ENCODE data around the gene MCAT. TPM values are rescaled to one million over a fixed set of nuclear protein-coding genes. Genes with fewer than 3 reads are reported as not detected.

MCAT gene
- total and polyA plus RNA-seq, 2 donors (not counting 3 experiments of a cell fraction or from before 2014, with no cell fraction given), result 16.9 to 23.2 TPM

DNA sequence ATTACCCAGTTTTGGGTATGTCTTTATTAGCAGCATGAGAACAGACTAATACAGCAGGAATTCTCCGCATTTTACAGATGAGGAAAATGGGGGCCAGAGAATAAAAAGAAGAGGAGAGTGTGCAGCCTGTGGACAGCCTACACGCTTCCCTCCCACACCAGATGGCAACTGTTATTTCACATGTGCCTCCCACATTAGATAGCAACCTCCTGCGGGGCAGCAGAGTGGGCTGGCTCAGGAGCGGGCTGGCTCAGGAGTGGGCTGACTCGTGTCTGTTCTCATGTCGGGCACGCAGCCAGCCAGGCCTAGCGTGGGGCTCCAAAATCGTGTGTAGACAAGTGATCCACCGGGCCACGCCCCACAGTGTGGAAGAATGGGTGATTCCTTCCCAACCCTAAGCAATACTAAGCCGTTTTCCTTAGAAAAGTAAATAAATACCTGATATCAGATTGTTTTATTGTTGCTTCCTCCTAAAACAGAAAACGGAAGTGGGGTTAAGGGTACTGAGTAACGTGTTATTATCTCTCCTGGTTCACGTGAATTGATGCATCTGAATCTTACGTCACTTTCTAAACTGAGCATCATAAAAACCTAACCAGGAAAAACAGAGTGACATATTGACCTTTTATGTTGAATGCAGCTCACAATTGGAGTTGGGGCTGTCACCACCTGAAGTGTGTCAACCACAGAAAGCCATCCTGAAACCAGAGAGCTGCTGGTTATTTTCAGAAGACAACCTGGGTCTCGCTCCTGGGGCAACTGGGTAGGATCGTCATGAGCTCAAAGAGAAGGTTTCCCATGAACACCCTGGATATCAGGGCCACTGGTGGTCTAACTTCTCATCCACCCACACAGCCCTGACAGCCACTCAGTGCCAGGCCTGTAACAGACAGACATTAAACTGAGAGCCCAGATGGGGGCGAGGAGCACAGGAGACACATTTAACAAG lies 57.3 kb downstream of the MCAT start:
- dilution Hi-C loops (cut with MboI; ENCODE audit: extremely low pct_ligation_motif_present, low sequenced_read_pairs), result no loop called here

More for the DNA sequence above, 57.3 kb downstream of the MCAT start:
- Histone ChIP-seq H3K4me3 (replicated peaks in 1 of 3; ENCODE audit: insufficient read depth in 1 of 3, low read depth in 1 of 3, low read length in 3 of 3) (no peak overlapping the region), H3K9me1 (replicated peaks; ENCODE audit: control insufficient read depth, extremely low read depth, insufficient read depth, low read length) (no peaks in the 10 kb centered on the region), H3K27me3 (ENCODE audit: control insufficient read depth in 2 of 2, insufficient read depth in 2 of 2, low read length in 2 of 2) (no peaks in the 10 kb centered on the region), H3K27ac (ENCODE audit: insufficient read depth, low read depth, low read length) (no peak overlapping the region), H3K9ac (replicated peaks; ENCODE audit: extremely low read depth, insufficient read depth, low read length) (no peak overlapping the region), H4K20me1 (replicated peaks; ENCODE audit: control insufficient read depth, extremely low read depth, insufficient read depth, low read length) (no peaks in the 10 kb centered on the region), H3K79me2 (ENCODE audit: control insufficient read depth, insufficient read depth, low read length) (no peaks in the 10 kb centered on the region), H3K4me1 (ENCODE audit: control insufficient read depth, extremely low read depth, insufficient read depth, low read length) (peaks cover 4% of the 10 kb centered on the region), H3K9me3 (replicated peaks; ENCODE audit: control insufficient read depth, insufficient read depth, low read length) (no peaks in the 10 kb centered on the region), H2AFZ (ENCODE audit: low read depth, low read length) (no peak overlapping the region), H3K36me3 (ENCODE audit: control insufficient read depth in 2 of 2, extremely low read depth in 1 of 2, insufficient read depth in 2 of 2, low read length in 2 of 2) (no peaks in the 10 kb centered on the region), H3K4me2 (ENCODE audit: insufficient read depth, low read length) (no peak overlapping the region)
- ChIA-PET CTCF (interaction anchor here (1.5 kb wide), 1 partner anchor 15 kb away, joined by 3 read pairs; no protein-coding TSS in a partner anchor), POLR2A (no interaction called here)
- DNase-seq (ENCODE audit: low read depth, low spot score) (no peak), FAIRE-seq (no peak)
- TF ChIP-seq MYC (IDR thresholded peaks at IDR 0.05; ENCODE audit: low read depth, low read length), result no peak
- no peak for TF ChIP-seq GATA2 (IDR thresholded peaks at IDR 0.05; ENCODE audit: insufficient read depth, insufficient read length, low read depth, low read length)
- no peak for TF ChIP-seq POLR2A (IDR thresholded peaks at IDR 0.05; ENCODE audit: low read depth, low read length)
- TF ChIP-seq, protein P1, sequence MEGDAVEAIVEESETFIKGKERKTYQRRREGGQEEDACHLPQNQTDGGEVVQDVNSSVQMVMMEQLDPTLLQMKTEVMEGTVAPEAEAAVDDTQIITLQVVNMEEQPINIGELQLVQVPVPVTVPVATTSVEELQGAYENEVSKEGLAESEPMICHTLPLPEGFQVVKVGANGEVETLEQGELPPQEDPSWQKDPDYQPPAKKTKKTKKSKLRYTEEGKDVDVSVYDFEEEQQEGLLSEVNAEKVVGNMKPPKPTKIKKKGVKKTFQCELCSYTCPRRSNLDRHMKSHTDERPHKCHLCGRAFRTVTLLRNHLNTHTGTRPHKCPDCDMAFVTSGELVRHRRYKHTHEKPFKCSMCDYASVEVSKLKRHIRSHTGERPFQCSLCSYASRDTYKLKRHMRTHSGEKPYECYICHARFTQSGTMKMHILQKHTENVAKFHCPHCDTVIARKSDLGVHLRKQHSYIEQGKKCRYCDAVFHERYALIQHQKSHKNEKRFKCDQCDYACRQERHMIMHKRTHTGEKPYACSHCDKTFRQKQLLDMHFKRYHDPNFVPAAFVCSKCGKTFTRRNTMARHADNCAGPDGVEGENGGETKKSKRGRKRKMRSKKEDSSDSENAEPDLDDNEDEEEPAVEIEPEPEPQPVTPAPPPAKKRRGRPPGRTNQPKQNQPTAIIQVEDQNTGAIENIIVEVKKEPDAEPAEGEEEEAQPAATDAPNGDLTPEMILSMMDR (IDR thresholded peaks at IDR 0.05; ENCODE audit: extremely low read depth in 1 of 2, insufficient read depth in 1 of 2, low read depth in 1 of 2, low read length in 2 of 2), result no peak
- no peak for TF ChIP-seq FOS (IDR thresholded peaks at IDR 0.05; ENCODE audit: borderline replicate concordance, insufficient read depth, low read length)
- TF ChIP-seq, protein P2, sequence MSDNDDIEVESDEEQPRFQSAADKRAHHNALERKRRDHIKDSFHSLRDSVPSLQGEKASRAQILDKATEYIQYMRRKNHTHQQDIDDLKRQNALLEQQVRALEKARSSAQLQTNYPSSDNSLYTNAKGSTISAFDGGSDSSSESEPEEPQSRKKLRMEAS (IDR thresholded peaks at IDR 0.05; ENCODE audit: insufficient read depth, insufficient read length), result no peak
- no peak for TF ChIP-seq EZH2 (IDR thresholded peaks at IDR 0.05; ENCODE audit: borderline replicate concordance, low read depth, low read length, severe bottlenecking)
- no peak for TF ChIP-seq JUN (IDR thresholded peaks at IDR 0.05; ENCODE audit: borderline replicate concordance, insufficient read depth, insufficient read length, low read depth)
- TF ChIP-seq POLR2AphosphoS5 (IDR thresholded peaks at IDR 0.05; ENCODE audit: insufficient read depth, low read depth, low read length), result no peak
- no TSS peak for BruUV-seq (replicated peaks)
- intact Hi-C loops (cut with micrococcal nuclease), result loop anchor here (5.0 kb wide), 1 partner anchor 219 kb away; no protein-coding TSS in a partner anchor

Other genes starting within 250 kb of the MCAT start
- gene PACSIN2, start 128.2 kb downstream of the MCAT start, total RNA-seq, result 63.9 and 64.5 TPM in 2 replicates
- gene PACSIN2, start 128.2 kb downstream of the MCAT start, polyA plus RNA-seq, result 37.7 and 46.2 TPM in 2 replicates
- 9.0 and 11.2 TPM in 2 replicates for gene TTLL1, start 54.0 kb downstream of the MCAT start, total RNA-seq
- 16.3 and 17.0 TPM in 2 replicates for gene TTLL1, start 54.0 kb downstream of the MCAT start, polyA plus RNA-seq
- 0.49 TPM in 1 of 2 replicates, not detected in the other for gene BIK, start 32.6 kb downstream of the MCAT start, total RNA-seq
- gene BIK, start 32.6 kb downstream of the MCAT start, polyA plus RNA-seq, result 0.57 and 0.95 TPM in 2 replicates
- 328 and 346 TPM in 2 replicates for gene TSPO, start 8.2 kb upstream of the MCAT start, total RNA-seq
- 720 and 1,228 TPM in 2 replicates for gene TSPO, start 8.2 kb upstream of the MCAT start, polyA plus RNA-seq
- gene TTLL12, start 43.7 kb upstream of the MCAT start, total RNA-seq, result 32.9 and 36.5 TPM in 2 replicates
- 26.2 and 30.1 TPM in 2 replicates for gene TTLL12, start 43.7 kb upstream of the MCAT start, polyA plus RNA-seq
- not detected in 2 replicates for gene SCUBE1, start 200.0 kb upstream of the MCAT start, total RNA-seq
- 0.07 TPM in 1 of 2 replicates, not detected in the other for gene SCUBE1, start 200.0 kb upstream of the MCAT start, polyA plus RNA-seq

Data from endothelial cell of umbilical vein (primary cell).